SH-SY5Y (cell line): ENCODE results near the gene FCN3.

Experiments used
- GATA2 ChIP-seq: IDR thresholded peaks from 2 replicates; pipeline ENCODE4 v1.6.1; 2011; ENCODE audit warnings: mild to moderate bottlenecking, low read depth, low read length
- GATA3 ChIP-seq: IDR thresholded peaks from 2 replicates; pipeline ENCODE4 v1.6.1; 2011; ENCODE audit warnings: low read depth, mild to moderate bottlenecking, low read length, moderate library complexity

DNA sequence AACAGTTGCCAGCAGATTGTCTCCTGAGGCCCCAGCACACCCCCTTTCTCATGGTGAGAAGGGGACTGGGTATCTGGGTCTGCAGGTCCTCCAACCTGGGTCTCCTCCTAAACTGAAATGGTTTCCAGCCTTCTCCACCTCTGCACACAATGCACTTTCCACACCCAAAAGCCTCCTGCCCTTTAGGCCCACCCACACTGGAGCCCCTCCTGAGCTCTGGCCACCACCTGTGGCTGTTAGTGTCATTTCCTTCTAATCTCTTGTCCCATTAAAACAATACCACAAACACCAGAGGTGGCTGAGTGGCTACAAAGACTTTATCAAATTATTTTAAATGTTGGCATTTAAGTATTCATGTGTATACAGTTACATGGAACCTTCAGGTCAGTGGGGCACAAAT lies 29.3 kb upstream of the FCN3 start:
- TF ChIP-seq GATA2: no peak
- TF ChIP-seq GATA3: no peak
